ENCODE results near the gene PIK3R1. TPM values are rescaled to one million over a fixed set of nuclear protein-coding genes. Genes with fewer than 3 reads are reported as not detected.
A peak's percentile ranks its signal among the peaks of the same experiment; 100 is the strongest.
"Not testable (repeated sequence)": the region's sequence is repeated elsewhere in the genome, so short reads cannot be mapped to it uniquely, and the experiment has no call there.

PIK3R1 gene
- total RNA-seq, 1 experiment from 2014 or later: 151 TPM

DNA sequence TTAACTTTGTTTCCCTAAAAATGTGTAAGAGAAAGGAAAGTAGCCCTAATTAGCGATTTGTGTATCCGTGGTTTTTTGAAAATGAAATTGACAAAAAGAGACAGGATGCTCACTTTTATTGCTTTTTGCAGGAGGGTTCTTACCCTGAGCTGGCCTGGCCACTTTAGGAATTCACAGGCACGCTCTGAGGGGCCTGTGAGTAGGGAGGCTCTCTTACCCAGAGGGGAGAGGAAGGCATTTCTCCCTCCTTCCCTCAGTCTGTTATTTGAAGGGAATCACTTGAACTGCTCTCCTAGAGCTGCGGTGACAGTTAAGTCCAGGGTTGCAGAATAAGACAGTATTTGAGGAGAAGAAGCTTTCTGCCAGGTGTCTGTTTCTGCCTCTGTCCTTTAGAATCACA is 16.7 kb downstream of the PIK3R1 start:
- POLR2A ChIA-PET: interaction anchor here (0.6 to 1.3 kb wide), 5 partner anchors 15 to 985 kb away, joined by 3 read pairs; no protein-coding TSS in a partner anchor
- BruUV-seq (replicated peaks): no TSS peak
- CTCF ChIA-PET: interaction anchor here (0.7 kb wide), 2 partner anchors 224 to 540 kb away, joined by 3 to 5 read pairs; no protein-coding TSS in a partner anchor
- TF ChIP-seq, protein P1, sequence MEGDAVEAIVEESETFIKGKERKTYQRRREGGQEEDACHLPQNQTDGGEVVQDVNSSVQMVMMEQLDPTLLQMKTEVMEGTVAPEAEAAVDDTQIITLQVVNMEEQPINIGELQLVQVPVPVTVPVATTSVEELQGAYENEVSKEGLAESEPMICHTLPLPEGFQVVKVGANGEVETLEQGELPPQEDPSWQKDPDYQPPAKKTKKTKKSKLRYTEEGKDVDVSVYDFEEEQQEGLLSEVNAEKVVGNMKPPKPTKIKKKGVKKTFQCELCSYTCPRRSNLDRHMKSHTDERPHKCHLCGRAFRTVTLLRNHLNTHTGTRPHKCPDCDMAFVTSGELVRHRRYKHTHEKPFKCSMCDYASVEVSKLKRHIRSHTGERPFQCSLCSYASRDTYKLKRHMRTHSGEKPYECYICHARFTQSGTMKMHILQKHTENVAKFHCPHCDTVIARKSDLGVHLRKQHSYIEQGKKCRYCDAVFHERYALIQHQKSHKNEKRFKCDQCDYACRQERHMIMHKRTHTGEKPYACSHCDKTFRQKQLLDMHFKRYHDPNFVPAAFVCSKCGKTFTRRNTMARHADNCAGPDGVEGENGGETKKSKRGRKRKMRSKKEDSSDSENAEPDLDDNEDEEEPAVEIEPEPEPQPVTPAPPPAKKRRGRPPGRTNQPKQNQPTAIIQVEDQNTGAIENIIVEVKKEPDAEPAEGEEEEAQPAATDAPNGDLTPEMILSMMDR (IDR thresholded peaks at IDR 0.05; ENCODE audit: unreplicated experiment): no peak
- peaks cover 98% of the 10 kb centered on the region for H3K36me3 Mint-ChIP-seq (ENCODE audit: insufficient read depth, unreplicated experiment)
- H3K4me1 Mint-ChIP-seq (ENCODE audit: insufficient read depth, unreplicated experiment): peaks cover 51% of the 10 kb centered on the region
- intact Hi-C loops (cut with micrococcal nuclease): no loop called here
- H3K27ac Mint-ChIP-seq (ENCODE audit: low read depth, unreplicated experiment): no peak overlapping the region
- H3K27me3 Mint-ChIP-seq (ENCODE audit: insufficient read depth, unreplicated experiment): no peaks in the 10 kb centered on the region
- no peak overlapping the region for H3K4me3 Mint-ChIP-seq (ENCODE audit: unreplicated experiment)
- DNase-seq (ENCODE audit: unreplicated experiment): no peak
- H3K9me3 Mint-ChIP-seq (ENCODE audit: unreplicated experiment): no peaks in the 10 kb centered on the region

DNA sequence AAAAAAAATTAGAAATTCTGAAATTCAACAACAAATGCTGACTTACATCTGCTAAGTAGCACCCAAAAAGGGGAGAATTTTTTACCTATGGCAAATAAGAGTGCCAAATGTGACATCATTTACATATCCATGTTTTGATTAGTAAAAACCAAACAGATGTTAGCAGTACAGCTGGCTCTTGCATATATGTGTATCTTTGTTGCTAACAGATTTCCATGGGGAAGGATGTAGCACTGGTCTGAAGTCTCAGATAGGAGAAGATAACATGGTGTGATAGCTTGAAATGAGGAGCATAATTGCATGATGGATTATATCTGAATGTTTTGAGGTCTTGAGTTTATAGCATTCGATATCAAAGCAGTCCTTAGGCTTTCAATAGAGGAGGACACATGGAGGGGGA is 17.5 kb downstream of the PIK3R1 start:
- CTCF ChIA-PET: no interaction called here
- H3K4me1 Mint-ChIP-seq (ENCODE audit: insufficient read depth, unreplicated experiment): peaks cover 53% of the 10 kb centered on the region
- no TSS peak for BruUV-seq (replicated peaks)

DNA sequence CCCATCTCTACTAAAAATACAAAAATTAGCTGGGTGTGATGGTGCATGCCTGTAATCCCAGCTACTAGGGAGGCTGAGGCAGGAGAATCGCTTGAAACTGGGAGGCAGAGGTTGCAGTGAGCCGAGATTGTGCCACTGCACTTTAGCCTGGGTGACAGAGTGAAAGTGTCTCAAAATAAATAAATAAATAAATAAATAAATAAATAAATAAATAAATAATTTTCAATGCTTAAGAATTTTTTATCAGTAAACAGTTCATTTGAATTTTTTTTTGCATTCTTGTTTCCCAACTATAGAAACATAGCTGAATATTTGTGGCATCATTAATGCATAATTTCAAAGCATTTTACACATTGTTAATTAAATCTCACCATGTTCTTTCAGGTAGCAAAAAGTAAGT is 19.7 kb downstream of the PIK3R1 start:
- CTCF ChIA-PET: interaction anchor here (1.3 kb wide), 1 partner anchor 9 kb away, joined by 3 read pairs; no protein-coding TSS in a partner anchor
- not testable (repeated sequence) for BruUV-seq (replicated peaks)

More for the DNA sequence above, 17.5 kb downstream of the PIK3R1 start:
- POLR2A ChIA-PET: interaction anchor here (1.0 to 9.9 kb wide), 2 partner anchors 15 to 354 kb away, joined by 3 to 112 read pairs; partner anchors contain the start of gene PIK3R1
- H3K36me3 Mint-ChIP-seq (ENCODE audit: insufficient read depth, unreplicated experiment): peaks cover 98% of the 10 kb centered on the region
- intact Hi-C loops (cut with micrococcal nuclease): no loop called here
- DNase-seq (ENCODE audit: unreplicated experiment): no peak
- H3K27ac Mint-ChIP-seq (ENCODE audit: low read depth, unreplicated experiment): no peak overlapping the region
- TF ChIP-seq, protein P1 (IDR thresholded peaks at IDR 0.05; ENCODE audit: unreplicated experiment): no peak
- H3K9me3 Mint-ChIP-seq (ENCODE audit: unreplicated experiment): no peaks in the 10 kb centered on the region
- H3K4me3 Mint-ChIP-seq (ENCODE audit: unreplicated experiment): peak overlapping the region; percentile 35
- no peaks in the 10 kb centered on the region for H3K27me3 Mint-ChIP-seq (ENCODE audit: insufficient read depth, unreplicated experiment)

DNA sequence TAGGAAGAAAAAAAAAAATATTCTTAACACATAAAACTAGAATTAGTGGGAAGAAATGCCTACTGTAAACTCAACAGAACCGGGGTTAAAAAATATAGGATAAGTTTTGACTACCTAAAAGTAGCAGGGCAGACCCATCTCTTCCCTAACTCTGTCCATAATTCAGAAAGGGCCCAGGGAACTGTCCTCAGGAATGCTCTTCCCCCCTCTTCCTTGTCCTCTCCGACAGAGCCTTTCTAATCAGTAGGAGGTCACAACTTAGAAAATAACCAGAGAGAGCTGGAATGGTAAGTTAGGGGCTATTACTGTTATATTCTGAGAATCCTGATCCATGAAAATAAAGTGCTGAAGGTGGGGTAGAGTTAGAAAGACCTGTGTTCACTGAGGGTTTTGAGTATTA is 22.2 kb downstream of the PIK3R1 start:
- no peaks in the 10 kb centered on the region for H3K27me3 Mint-ChIP-seq (ENCODE audit: insufficient read depth, unreplicated experiment)
- BruUV-seq (replicated peaks): no TSS peak
- ChIA-PET CTCF (no interaction called here), POLR2A (interaction anchor here (0.7 to 9.9 kb wide), 7 partner anchors 10 to 991 kb away, joined by 3 to 112 read pairs (median 3); partner anchors contain the start of gene PIK3R1)
- H3K36me3 Mint-ChIP-seq (ENCODE audit: insufficient read depth, unreplicated experiment): peaks cover 93% of the 10 kb centered on the region
- H3K27ac Mint-ChIP-seq (ENCODE audit: low read depth, unreplicated experiment): peak overlapping the region; percentile 64
- TF ChIP-seq, protein P1 (IDR thresholded peaks at IDR 0.05; ENCODE audit: unreplicated experiment): no peak
- intact Hi-C loops (cut with micrococcal nuclease): loop anchor here (2.0 kb wide), 1 partner anchor 19 kb away; no protein-coding TSS in a partner anchor
- no peaks in the 10 kb centered on the region for H3K9me3 Mint-ChIP-seq (ENCODE audit: unreplicated experiment)
- peak overlapping the region; percentile 54 for H3K4me3 Mint-ChIP-seq (ENCODE audit: unreplicated experiment)
- peaks cover 49% of the 10 kb centered on the region for H3K4me1 Mint-ChIP-seq (ENCODE audit: insufficient read depth, unreplicated experiment)
- no peak for DNase-seq (ENCODE audit: unreplicated experiment)

More for the DNA sequence above, 19.7 kb downstream of the PIK3R1 start:
- H3K9me3 Mint-ChIP-seq (ENCODE audit: unreplicated experiment); intact Hi-C loops (cut with micrococcal nuclease); H3K27me3 Mint-ChIP-seq (ENCODE audit: insufficient read depth, unreplicated experiment); H3K4me3 Mint-ChIP-seq (ENCODE audit: unreplicated experiment); DNase-seq (ENCODE audit: unreplicated experiment); H3K27ac Mint-ChIP-seq (ENCODE audit: low read depth, unreplicated experiment): not testable (repeated sequence)
- Mint-ChIP-seq H3K36me3 (ENCODE audit: insufficient read depth, unreplicated experiment) (peaks cover 93% of the 10 kb centered on the region), H3K4me1 (ENCODE audit: insufficient read depth, unreplicated experiment) (peaks cover 50% of the 10 kb centered on the region)
- POLR2A ChIA-PET: interaction anchor here (0.6 to 9.9 kb wide), 7 partner anchors 8 to 335 kb away, joined by 3 to 112 read pairs (median 3); partner anchors contain the start of gene PIK3R1

All from MCF 10A (cell line).